HEK293 (cell line): ENCODE measurements around the gene DARS2.
"Not testable (repeated sequence)": the region's sequence is repeated elsewhere in the genome, so short reads cannot be mapped to it uniquely, and the experiment has no call there.

ENCODE experiments used
- CTCF ChIA-PET: fragments of 350-600 bp; formaldehyde crosslinking; extraction: SDS; loops from one replicate; lab custom pipeline; 2021; ENCODE audit warnings: antibody characterized with exemption; lab: Yijun Ruan, JAX
- POLR2A ChIA-PET: fragments of 300-600 bp; formaldehyde crosslinking; extraction: SDS; loops from one replicate; lab custom pipeline; 2020; ENCODE audit warnings: antibody characterized with exemption, inconsistent platforms; lab: Yijun Ruan, JAX
- H3K27ac ChIP-seq: fragments of 200-500 bp; sonication (Bioruptor generic); 2 replicates; pipeline ENCODE4 v1.5.1; 2014; ENCODE audit warnings: low read depth, low read length, control low read depth, inconsistent platforms; ENCODE audit errors: extremely low read depth
- H3K36me3 ChIP-seq, 2 experiments: fragments of 200-500 bp in 1 of 2; sonication (Bioruptor generic) in 1 of 2; 1 replicate in 1 of 2; 2 replicates in 1 of 2; pipeline ENCODE4 v1.5.1; 2014 to 2017; ENCODE audit warnings: inconsistent platforms in 2 of 2, low read length in 2 of 2; ENCODE audit not compliant: control insufficient read depth in 2 of 2, insufficient read depth in 1 of 2
- H3K4me1 ChIP-seq: fragments of 200-500 bp; sonication (Bioruptor generic); 2 replicates; pipeline ENCODE4 v1.5.1; 2014; ENCODE audit warnings: mild to moderate bottlenecking, low read length, inconsistent platforms; ENCODE audit not compliant: control insufficient read depth, insufficient read depth
- H3K4me3 ChIP-seq: 2 replicates; pipeline ENCODE4 v1.5.1; 2011; ENCODE audit warnings: low read depth, mild to moderate bottlenecking, control low read depth, low read length, moderate library complexity
- H3K9me3 ChIP-seq: fragments of 200-500 bp; sonication (Bioruptor generic); 2 replicates; pipeline ENCODE4 v1.5.1; 2014; ENCODE audit warnings: low read depth, low read length, inconsistent platforms; ENCODE audit not compliant: control insufficient read depth, insufficient read depth
- HOXD13 ChIP-seq: sonication (generic); formaldehyde crosslinking; IDR thresholded peaks from 2 replicates; pipeline ENCODE4 v1.8.0; 2022; ENCODE audit warnings: missing genetic modification reagents, borderline replicate concordance
- OVOL3 ChIP-seq: fragments of 450-650 bp; formaldehyde crosslinking; IDR thresholded peaks from 2 replicates; pipeline ENCODE4 v1.5.1; 2016; ENCODE audit warnings: missing biosample characterization, missing genetic modification characterization
- TCF7L2 ChIP-seq: IDR thresholded peaks from 2 replicates; pipeline ENCODE4 v1.6.1; 2011; ENCODE audit warnings: low read depth, mild to moderate bottlenecking, inconsistent platforms, low read length, moderate library complexity, borderline replicate concordance
- YY2 ChIP-seq: fragments of 450-650 bp; formaldehyde crosslinking; IDR thresholded peaks from 2 replicates; pipeline ENCODE4 v1.5.1; 2016; ENCODE audit warnings: missing biosample characterization, missing genetic modification characterization
- ZBTB1 ChIP-seq: fragments of 450-650 bp; formaldehyde crosslinking; IDR thresholded peaks from 2 replicates; pipeline ENCODE4 v1.5.1; 2016; ENCODE audit warnings: missing biosample characterization, missing genetic modification characterization
- ZBTB17 ChIP-seq: fragments of 450-650 bp; formaldehyde crosslinking; IDR thresholded peaks from 2 replicates; pipeline ENCODE4 v1.5.1; 2016; ENCODE audit warnings: missing biosample characterization, missing genetic modification characterization
- ZBTB20 ChIP-seq: fragments of 450-650 bp; formaldehyde crosslinking; IDR thresholded peaks from 2 replicates; pipeline ENCODE4 v1.5.1; 2016; ENCODE audit warnings: missing biosample characterization, missing genetic modification characterization
- ZBTB49 ChIP-seq: fragments of 450-650 bp; formaldehyde crosslinking; IDR thresholded peaks from 2 replicates; pipeline ENCODE4 v1.5.1; 2016; ENCODE audit warnings: missing biosample characterization, missing genetic modification characterization, low read depth
- ZBTB6 ChIP-seq: fragments of 450-650 bp; formaldehyde crosslinking; IDR thresholded peaks from 2 replicates; pipeline ENCODE4 v1.5.1; 2017; ENCODE audit warnings: missing biosample characterization, missing genetic modification characterization
- ZNF140 ChIP-seq: fragments of 450-650 bp; formaldehyde crosslinking; IDR thresholded peaks from 2 replicates; pipeline ENCODE4 v1.5.1; 2016; ENCODE audit warnings: missing biosample characterization, missing genetic modification characterization
- ZNF146 ChIP-seq: fragments of 450-650 bp; formaldehyde crosslinking; IDR thresholded peaks from 2 replicates; pipeline ENCODE4 v1.5.1; 2016; ENCODE audit warnings: missing biosample characterization, missing genetic modification characterization
- ZNF248 ChIP-seq: fragments of 450-650 bp; formaldehyde crosslinking; IDR thresholded peaks from 2 replicates; pipeline ENCODE4 v1.5.1; 2017; ENCODE audit warnings: missing biosample characterization, missing genetic modification characterization
- ZNF341 ChIP-seq: fragments of 450-650 bp; formaldehyde crosslinking; IDR thresholded peaks from 2 replicates; pipeline ENCODE4; 2016; ENCODE audit warnings: low read depth, missing biosample characterization, missing genetic modification characterization
- ZNF558 ChIP-seq: fragments of 450-650 bp; formaldehyde crosslinking; IDR thresholded peaks from 2 replicates; pipeline ENCODE4 v1.5.1; 2016; ENCODE audit warnings: missing biosample characterization, missing genetic modification characterization
- ZNF560 ChIP-seq: fragments of 450-650 bp; formaldehyde crosslinking; IDR thresholded peaks from 2 replicates; pipeline ENCODE4 v1.5.1; 2017; ENCODE audit warnings: missing biosample characterization, missing genetic modification characterization, borderline replicate concordance
- ZNF645 ChIP-seq: fragments of 450-650 bp; formaldehyde crosslinking; IDR thresholded peaks from 2 replicates; pipeline ENCODE4; 2016; ENCODE audit warnings: missing biosample characterization, missing genetic modification characterization
- ZNF654 ChIP-seq: fragments of 450-650 bp; formaldehyde crosslinking; IDR thresholded peaks from 2 replicates; pipeline ENCODE4 v1.5.1; 2016; ENCODE audit warnings: low read depth, missing biosample characterization, missing genetic modification characterization
- ZNF664 ChIP-seq: fragments of 450-650 bp; formaldehyde crosslinking; IDR thresholded peaks from 2 replicates; pipeline ENCODE4 v1.5.1; 2016; ENCODE audit warnings: missing biosample characterization, missing genetic modification characterization
- ZNF701 ChIP-seq: fragments of 450-650 bp; formaldehyde crosslinking; IDR thresholded peaks from 2 replicates; pipeline ENCODE4 v1.5.1; 2016; ENCODE audit warnings: missing biosample characterization, missing genetic modification characterization
- ZNF768 ChIP-seq: fragments of 450-650 bp; formaldehyde crosslinking; IDR thresholded peaks from 2 replicates; pipeline ENCODE4 v1.5.1; 2018; ENCODE audit warnings: missing biosample characterization, mild to moderate bottlenecking, missing genetic modification characterization
- ZSCAN30 ChIP-seq: fragments of 450-650 bp; IDR thresholded peaks from 2 replicates; pipeline ENCODE4 v1.5.1; 2018; ENCODE audit warnings: missing biosample characterization, mild to moderate bottlenecking, missing genetic modification characterization, moderate library complexity
- TF ChIP-seq, protein P1 (sequence below): fragments of 450-650 bp; formaldehyde crosslinking; IDR thresholded peaks from 2 replicates; pipeline ENCODE4 v1.5.1; 2016; ENCODE audit warnings: missing biosample characterization, missing genetic modification characterization

DARS2 gene

DNA sequence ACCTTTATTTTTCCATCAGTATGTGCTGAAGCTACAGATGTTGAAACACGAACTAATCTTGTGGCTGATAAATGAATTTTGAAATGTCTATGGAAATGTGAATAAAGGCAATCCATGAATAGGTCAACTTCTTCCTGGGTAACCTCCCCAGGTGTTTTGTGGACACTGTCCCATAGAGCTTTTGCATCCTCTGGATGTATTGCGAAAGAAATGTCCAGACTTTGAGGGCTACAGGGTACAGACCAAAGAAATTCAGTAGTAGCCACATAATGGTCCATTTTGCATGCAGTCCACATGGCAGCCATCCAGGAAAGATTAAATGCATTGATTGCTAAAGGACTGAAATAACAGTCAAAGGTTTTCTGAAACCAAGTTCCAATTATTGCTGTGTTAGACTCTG lies 21.5 kb upstream of the DARS2 start:
- CTCF ChIA-PET, result no interaction called here
- no peak for TF ChIP-seq ZNF654 (tag by site-specific recombination)
- TF ChIP-seq ZNF140 (tag by site-specific recombination), result no peak
- TF ChIP-seq ZBTB1 (tag by site-specific recombination), result no peak
- TF ChIP-seq ZBTB6 (tag by site-specific recombination), result no peak
- TF ChIP-seq ZNF701, result no peak
- TF ChIP-seq ZNF558 (tag by site-specific recombination), result no peak
- TF ChIP-seq YY2 (tag by site-specific recombination), result no peak
- no peak for TF ChIP-seq ZNF664 (tag by site-specific recombination)
- no peak for TF ChIP-seq ZNF768 (tag by site-specific recombination)
- TF ChIP-seq ZNF146 (tag by site-specific recombination), result no peak
- TF ChIP-seq ZNF341, result no peak
- no peak for TF ChIP-seq ZNF560
- TF ChIP-seq TCF7L2, result no peak
- no peak for TF ChIP-seq ZSCAN30
- no peak for TF ChIP-seq OVOL3 (tag by site-specific recombination)
- no peak for TF ChIP-seq ZNF248
- no peak for TF ChIP-seq HOXD13 (CRISPR knock-in tag)
- no peak for TF ChIP-seq ZBTB20 (tag by site-specific recombination)
- TF ChIP-seq ZBTB17, result no peak
- TF ChIP-seq ZNF645 (tag by site-specific recombination), result no peak
- TF ChIP-seq, all 188 proteins: peak for 0
- Histone ChIP-seq H3K4me3 (no peak overlapping the region), H3K36me3 (peaks cover 50 to 75% of the 10 kb centered on the region in 2 experiments), H3K4me1 (no peaks in the 10 kb centered on the region), H3K27ac (no peak overlapping the region), H3K9me3 (no peaks in the 10 kb centered on the region)
- POLR2A ChIA-PET, result no interaction called here

DNA sequence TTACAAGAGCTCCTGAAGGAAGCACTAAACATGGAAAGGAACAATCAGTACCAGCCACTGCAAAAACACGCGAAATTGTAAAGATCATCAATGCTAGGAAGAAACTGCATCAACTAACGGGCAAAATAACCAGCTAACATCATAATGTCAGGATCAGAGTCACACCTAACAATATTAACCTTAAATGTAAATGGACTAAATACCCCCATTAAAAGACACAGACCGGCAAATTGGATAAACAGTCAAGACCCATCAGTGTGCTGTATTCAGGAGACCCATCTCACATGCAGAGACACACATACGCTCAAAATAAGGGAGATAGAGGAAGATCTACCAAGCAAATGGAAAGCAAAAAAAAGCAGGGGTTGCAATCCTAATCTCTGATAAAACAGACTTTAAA lies 10.8 kb upstream of the DARS2 start:
- H3K27ac ChIP-seq, H3K9me3 ChIP-seq, POLR2A ChIA-PET, CTCF ChIA-PET, H3K4me3 ChIP-seq, H3K4me1 ChIP-seq: not testable (repeated sequence)
- peaks cover 19 to 22% of the 10 kb centered on the region in 2 experiments; a peak in 2 of 3 replicates for H3K36me3 ChIP-seq

DNA sequence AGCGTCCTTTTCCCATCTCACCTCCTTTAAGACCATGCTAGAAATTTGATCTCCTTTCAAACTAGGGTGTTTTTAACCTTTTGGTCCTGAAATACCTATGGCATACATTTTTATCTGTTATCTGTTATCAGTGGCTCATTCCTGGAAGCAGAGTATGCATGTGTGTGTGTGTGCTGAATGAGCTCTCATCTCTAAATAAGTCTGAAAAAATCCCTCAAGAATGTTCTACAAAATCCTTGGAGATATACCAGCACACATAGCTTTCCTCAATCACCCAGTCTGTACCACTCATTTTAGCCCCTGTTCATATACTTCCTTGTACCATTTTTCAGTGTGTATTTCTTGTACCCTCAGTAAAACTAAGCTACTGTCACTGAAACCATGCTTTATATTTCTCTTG lies 6.0 kb upstream of the DARS2 start:
- ChIA-PET POLR2A (interaction anchor here (1.0 kb wide), 1 partner anchor 50 kb away, joined by 3 read pairs; the partner anchor contains the start of genes GAS5 and ZBTB37), CTCF (interaction anchor here (0.6 to 1.1 kb wide), 2 partner anchors 249 to 340 kb away, joined by 3 read pairs; no protein-coding TSS in a partner anchor)
- Histone ChIP-seq H3K9me3 (no peaks in the 10 kb centered on the region), H3K4me3 (no peak overlapping the region), H3K27ac (no peak overlapping the region), H3K4me1 (no peaks in the 10 kb centered on the region; the same call in 1 of the 2 replicates), H3K36me3 (peaks cover 10 to 21% of the 10 kb centered on the region in 2 experiments; a peak in 2 of 3 replicates)
- TF ChIP-seq ZBTB49 (tag by site-specific recombination), result no peak
- no peak for TF ChIP-seq ZBTB20 (tag by site-specific recombination)
- TF ChIP-seq, protein P1, sequence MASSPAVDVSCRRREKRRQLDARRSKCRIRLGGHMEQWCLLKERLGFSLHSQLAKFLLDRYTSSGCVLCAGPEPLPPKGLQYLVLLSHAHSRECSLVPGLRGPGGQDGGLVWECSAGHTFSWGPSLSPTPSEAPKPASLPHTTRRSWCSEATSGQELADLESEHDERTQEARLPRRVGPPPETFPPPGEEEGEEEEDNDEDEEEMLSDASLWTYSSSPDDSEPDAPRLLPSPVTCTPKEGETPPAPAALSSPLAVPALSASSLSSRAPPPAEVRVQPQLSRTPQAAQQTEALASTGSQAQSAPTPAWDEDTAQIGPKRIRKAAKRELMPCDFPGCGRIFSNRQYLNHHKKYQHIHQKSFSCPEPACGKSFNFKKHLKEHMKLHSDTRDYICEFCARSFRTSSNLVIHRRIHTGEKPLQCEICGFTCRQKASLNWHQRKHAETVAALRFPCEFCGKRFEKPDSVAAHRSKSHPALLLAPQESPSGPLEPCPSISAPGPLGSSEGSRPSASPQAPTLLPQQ (tag by site-specific recombination), result no peak
- TF ChIP-seq ZBTB17, result no peak
